ENCODE results near the gene GPR137.

The GPR137 gene

GRCh38 chr11:64287676-64288352 is 2.2 kb downstream of the GPR137 start:
- no peak for DNase-seq (ENCODE audit: low spot score)

DNA sequence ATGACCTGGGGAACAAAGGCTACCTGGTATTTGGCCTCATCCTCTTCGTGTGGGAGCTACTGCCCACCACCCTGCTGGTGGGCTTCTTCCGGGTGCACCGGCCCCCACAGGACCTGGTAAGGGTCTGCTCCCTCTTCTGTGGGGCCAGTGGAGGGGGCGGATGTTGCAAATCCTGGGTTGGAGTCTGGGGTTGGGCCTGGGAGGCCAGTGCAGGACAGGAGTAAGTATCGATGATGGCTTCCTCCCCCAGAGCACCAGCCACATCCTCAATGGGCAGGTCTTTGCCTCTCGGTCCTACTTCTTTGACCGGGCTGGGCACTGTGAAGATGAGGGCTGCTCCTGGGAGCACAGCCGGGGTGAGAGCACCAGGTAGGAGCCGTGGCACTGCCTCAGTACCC is 2.7 kb downstream of the GPR137 start:
- DNase-seq (ENCODE audit: low spot score) = no peak

DNA sequence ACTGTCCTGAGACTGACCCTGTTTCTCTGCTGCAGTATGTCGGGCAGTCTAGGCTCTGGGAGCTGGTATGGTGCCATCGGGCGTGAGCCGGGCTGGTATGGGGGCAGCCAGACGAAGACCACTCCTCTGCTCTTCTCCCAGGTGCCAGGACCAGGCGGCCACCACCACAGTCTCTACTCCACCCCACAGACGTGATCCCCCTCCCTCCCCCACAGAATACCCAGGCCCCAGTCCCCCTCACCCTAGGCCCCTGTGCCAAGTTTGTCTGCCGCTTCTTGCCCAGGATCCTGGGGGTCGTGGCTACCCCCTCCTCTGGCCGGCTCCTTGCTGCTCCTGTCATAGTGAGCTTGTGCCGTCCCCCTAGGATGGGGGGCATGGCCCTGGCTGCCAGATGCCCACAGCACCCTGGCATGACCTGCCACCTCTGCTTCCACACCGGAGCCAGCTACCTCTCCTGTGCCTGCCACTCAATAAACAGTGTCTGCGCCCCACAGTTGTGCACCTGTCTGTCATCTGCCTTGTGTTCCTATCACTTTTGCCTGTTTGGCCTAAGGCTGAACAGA is 3.4 kb downstream of the GPR137 start:
- DNase-seq (ENCODE audit: low spot score) = no peak

DNA sequence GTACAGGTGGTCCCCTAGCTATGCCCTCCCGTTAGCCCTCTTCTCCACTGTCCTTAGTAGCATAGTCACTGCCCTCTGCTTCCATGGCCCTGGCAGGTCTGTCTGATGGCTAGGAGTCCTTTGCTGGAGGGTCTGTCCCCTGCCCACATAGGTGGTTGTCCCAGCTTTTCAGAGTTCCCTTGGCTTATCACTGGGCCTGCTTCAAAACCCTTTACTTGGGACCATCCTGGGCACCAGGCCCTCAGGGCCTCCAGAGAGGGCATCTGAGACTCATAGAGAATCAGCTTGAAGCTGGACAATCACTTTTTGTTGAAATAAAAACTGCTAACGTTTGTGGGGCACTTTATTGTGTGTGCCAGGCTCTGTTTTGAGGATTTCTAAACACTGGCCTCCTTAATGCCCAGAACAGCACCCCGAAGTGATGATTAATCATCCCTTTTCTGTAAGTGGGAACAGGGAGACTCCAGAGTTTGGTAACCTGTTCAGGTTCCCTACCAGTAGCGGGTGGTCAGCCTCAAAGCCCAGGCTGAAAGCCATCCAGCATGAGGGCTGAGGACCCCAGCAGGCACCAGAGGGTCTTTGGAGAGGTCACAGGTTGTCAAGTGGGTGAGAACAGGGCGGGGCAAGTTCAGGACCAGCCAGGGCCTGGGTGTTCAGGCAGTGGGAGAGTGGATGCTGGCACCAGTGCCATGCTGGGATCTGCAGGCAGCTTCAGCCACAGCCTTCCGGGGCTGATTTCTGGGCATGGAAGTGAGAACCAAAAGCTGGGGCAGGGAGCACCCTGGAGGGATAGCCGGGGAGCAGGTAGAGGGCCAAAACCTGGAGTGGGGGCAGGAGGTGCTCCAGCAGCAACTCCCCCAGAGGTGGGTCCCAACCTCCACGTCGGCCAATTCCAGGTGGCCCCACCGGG is 5.0 kb downstream of the GPR137 start:
- DNase-seq (ENCODE audit: low spot score) = no peak

DNA sequence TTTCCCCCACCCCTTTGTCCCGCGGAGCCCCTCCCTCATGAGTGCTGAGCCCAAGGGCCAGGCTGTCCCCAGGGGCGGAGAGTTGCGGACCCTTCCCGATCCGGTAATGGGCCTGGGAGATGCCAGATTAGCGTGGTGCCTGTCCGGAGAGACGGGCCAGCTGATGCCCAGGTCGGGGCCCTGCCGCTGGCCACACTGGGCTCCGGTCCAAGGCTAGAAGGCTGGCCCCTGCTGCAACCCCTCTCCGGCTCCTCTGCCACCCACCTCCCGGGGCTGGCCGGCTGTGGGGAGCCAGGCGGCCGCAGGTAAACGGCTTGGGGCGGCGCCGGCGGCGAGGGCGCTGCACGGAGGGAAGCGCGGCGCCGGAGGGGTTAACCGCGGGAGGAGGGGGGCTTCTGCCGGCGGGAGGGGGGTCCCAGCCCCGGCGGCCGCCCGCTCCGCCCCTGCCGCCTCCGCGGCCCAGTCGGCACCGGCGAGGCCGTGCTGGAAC is 5.7 kb downstream of the GPR137 start, which contains the start of gene KCNK4:
Gene KCNK4, plus strand, starts transcription at position 41 of the 490 bp plus-strand sequence. CDS start 1,717 bp downstream, outside the sequence.
- no peak for DNase-seq (ENCODE audit: low spot score)

DNA sequence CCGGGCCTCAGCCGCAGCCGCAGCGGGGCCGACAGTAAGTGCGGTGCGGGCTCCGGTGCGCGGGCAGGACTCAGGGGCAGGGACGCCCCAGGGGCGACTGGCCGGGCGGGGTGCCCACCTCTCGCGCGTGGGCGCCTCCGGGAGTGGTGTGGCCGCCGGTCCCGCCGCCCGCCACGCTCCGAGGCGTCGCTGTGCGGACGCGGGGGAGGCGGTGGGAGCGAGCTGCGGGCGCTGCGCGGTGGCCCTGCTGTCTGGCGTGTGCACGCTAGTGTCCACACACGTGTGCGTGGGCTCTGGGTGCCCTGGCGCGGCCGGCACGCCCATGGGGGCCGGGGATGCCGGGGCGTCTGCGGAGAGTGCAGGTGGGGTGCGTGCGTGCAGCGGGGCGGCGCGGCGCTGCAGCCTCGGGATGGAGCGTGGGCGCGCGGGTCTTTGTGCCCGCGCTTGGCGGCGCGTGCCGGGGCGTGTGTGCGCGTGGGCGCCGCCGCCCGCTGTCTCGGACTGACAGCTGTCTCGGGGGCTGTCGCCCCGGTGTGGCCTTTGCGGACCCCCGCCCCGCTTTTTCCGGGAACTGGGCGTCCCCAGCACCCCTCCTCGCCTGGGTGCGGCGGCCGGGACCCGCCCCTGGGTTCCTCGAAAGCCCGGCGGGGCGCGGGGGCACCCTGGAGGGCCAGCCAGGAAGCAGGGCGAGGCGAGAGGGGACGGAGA is 6.3 kb downstream of the GPR137 start:
- DNase-seq (ENCODE audit: low spot score) = no peak

DNA sequence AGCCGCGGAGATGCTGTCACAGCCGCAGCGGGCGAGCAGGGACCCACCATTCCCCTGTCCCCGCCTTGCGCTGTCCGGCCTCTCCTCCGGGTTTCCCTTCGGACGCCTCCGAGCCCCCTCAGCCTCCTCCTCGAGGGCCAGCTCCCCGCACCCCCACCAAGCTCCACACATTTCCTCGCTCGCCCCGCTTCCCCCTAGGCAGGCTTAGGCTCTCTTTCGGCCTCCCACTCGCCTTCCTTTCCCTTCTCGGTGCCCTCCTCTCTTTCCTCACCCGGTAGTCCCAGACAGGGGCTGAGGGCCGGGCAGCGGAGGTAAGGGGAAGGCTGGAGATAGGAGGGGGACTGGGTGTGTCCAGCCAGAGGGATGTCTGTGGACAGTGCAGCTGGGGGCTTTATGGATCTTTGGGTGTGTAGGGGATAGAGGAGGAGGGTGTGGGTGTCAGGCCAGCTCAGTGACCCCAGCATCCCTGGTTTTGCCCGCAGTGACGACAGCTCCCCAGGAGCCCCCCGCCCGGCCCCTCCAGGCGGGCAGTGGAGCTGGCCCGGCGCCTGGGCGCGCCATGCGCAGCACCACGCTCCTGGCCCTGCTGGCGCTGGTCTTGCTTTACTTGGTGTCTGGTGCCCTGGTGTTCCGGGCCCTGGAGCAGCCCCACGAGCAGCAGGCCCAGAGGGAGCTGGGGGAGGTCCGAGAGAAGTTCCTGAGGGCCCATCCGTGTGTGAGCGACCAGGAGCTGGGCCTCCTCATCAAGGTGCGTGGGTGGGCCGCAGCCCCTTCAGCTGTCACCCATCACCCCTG is 7.0 kb downstream of the GPR137 start:
- no peak for DNase-seq (ENCODE audit: low spot score)

DNA sequence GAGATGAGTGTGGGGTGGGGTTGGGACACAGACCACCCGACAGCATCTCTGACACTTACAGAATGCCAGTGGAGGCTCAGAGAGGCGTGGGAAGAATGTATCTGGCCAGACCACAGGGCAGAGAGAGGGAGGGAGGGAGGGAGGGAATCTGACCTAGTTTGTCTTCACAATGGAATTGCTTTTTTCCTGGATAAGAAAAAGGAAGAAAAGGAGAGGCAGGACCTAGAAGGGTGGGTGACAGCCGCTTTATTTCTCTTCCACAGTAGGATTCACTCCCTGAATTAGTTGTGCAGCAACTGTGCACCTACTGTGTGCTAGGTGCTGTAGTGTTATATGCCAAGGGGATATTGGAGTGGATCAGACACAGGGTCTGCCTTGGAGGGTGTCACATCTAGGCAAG is 9.1 kb downstream of the GPR137 start:
- no peak for DNase-seq (ENCODE audit: low spot score)

- no peak for DNase-seq (ENCODE audit: low spot score)
Measured at GRCh38 chr11:64295760-64296159, 10.1 kb downstream of the GPR137 start.

DNA sequence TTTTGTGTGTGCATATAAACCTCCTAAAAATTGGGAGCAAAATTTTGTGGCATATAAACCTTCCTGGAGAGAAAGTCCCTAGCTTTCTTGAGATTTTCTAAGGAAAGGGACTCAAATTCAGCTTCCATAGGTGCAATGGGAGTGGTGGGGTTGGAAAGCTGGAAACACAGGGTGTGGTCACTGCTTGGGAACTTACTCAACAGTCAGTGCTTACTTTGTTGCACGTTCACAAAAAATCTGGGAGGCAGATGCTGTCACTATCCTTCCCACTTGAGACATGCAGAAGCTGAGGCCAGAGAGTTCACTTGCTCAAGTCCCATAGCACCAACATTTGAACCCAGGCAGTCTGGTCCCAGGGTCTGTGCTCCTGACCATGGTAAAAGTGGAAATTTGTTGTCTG is 10.6 kb downstream of the GPR137 start:
- DNase-seq (ENCODE audit: low spot score) = no peak

- DNase-seq (ENCODE audit: low spot score) = no peak
Measured at GRCh38 chr11:64296830-64297698, 11.4 kb downstream of the GPR137 start.

DNA sequence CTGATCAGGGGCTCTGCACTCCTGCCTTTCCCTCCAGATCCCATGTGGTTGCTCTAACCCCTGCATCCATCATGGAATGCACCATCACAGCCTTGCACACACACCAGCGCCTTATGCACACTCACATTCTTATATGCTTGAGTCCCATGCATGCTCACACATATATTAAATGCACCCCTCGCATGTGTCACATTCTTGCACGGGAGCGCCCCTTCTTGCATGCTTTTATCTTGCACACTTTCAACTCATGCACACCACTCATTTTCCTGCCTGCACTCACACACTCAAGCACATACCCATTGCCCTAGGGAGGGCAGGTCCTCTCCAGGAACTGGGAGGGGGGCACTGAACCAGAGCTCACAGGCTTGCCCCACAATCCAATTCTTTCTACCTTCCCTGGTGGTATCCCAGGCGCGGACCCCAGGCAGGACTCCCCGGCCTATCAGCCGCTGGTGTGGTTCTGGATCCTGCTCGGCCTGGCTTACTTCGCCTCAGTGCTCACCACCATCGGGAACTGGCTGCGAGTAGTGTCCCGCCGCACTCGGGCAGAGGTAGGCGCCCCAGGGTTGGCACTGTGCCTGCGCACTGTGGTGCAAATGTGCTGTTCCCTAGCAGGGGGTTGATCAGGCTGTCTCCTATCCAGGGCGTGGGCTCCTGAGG is 12.2 kb downstream of the GPR137 start:
- DNase-seq (ENCODE audit: low spot score) = no peak

DNA sequence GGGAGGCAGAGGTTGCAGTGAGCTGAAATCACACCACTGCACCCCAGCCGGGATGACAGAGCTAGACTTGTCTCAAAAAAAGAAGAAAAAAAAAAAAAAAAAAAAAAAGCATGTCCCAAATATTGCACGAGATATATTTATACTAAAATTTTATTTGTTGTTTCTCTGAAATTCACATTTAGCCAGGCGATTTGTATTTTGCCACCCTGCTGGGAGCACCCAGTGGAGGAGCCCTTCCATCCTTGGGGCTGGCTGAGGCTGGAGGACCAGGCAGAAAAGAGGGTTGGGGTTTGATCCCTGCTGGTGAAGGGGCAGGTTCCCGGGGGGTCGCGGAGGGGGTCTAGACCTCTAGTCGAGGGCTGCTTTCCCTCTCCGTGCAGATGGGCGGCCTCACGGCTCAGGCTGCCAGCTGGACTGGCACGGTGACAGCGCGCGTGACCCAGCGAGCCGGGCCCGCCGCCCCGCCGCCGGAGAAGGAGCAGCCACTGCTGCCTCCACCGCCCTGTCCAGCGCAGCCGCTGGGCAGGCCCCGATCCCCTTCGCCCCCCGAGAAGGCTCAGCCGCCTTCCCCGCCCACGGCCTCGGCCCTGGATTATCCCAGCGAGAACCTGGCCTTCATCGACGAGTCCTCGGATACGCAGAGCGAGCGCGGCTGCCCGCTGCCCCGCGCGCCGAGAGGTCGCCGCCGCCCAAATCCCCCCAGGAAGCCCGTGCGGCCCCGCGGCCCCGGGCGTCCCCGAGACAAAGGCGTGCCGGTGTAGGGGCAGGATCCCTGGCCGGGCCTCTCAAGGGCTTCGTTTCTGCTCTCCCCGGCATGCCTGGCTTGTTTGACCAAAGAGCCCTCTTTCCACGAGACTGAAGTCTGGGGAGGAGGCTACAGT is 13.6 kb downstream of the GPR137 start:
- no peak for DNase-seq (ENCODE audit: low spot score)

DNA sequence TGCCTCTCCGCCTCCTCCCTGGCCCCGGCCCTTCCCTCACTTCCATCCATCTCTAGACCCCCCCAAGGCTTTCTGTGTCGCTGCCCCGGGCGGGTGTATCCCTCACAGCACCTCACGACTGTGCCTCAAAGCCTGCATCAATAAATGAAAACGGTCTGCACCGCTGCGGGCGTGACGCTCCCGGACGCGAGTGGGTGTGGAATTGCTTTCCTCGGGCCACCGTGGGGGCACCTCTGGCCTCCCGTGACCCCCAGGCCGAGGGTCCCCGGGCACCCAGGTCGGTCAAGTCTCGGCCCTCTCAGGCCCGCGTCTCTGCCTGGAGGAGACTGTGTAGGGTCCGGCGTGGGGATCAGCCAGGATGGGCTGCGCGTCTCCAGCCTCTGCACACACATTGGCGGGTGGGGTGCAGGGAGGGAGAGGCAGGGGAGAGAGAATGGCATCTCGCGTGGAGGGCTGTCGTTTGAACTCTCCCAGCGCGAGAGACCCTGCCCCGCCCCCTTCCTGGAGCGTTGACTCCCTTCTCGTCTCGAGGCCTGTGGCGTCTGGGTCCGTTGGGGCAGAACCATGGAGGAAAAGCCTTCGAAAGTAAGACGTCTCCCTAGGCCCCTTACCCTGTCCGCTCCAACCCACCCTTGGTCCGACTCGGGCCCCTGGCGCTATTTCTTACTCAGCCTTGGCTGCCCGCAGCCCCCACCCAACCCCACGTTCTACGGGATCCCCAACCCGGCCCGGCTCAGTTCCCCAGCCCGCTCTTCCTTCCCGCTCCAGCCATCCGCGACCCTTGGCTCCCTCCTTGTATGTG is 14.4 kb downstream of the GPR137 start, which contains the start of gene CATSPERZ:
Gene CATSPERZ, plus strand, starts transcription at position 512 of the 802 bp plus-strand sequence. Its CDS starts 53 bp downstream, at position 565.
- no peak for DNase-seq (ENCODE audit: low spot score)

- DNase-seq (ENCODE audit: low spot score) = no peak
Measured at GRCh38 chr11:64303109-64304031, 17.7 kb downstream of the GPR137 start.

DNA sequence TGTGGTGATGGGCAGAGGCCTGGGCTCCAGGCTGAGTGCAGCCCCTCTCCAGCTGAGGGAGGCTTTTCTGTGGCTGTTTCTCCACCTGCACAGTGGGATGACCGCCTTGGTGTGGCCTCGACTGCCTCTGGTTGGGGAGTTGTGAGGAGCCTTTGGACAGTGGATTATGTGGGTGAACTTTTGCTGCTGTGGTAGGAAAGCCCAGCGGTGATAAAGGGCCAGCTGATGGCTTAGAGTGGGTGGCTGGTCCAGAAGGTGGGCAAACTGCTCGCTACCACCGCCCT is 18.3 kb downstream of the GPR137 start:
- no peak for DNase-seq (ENCODE audit: low spot score)

Measured in ecto neural progenitor cell (in vitro differentiated cells).